Left ventricle myocardium inferior (tissue), 1 donor: ENCODE data around the gene ADAT3. TPM values are rescaled to one million over a fixed set of nuclear protein-coding genes. Genes with fewer than 3 reads are reported as not detected.

Experiments used
- DNase-seq: peaks from one replicate; pipeline ENCODE4 v3.0.0-alpha.2; 2020
- H3K27ac ChIP-seq: fragments of 200-600 bp; replicated peaks from 2 replicates; pipeline ENCODE4 v1.8.0; 2021
- H3K27me3 ChIP-seq: fragments of 200-600 bp; 2 replicates; pipeline ENCODE4 v1.8.0; 2021; ENCODE audit warnings: low read depth
- H3K36me3 ChIP-seq: fragments of 200-600 bp; 2 replicates; pipeline ENCODE4 v1.8.0; 2021
- H3K4me1 ChIP-seq: fragments of 200-600 bp; 2 replicates; pipeline ENCODE4 v1.8.0; 2021
- H3K4me3 ChIP-seq: fragments of 200-600 bp; 2 replicates; pipeline ENCODE4 v1.8.0; 2021; ENCODE audit warnings: mild to moderate bottlenecking, moderate library complexity
- H3K9me3 ChIP-seq: fragments of 200-600 bp; replicated peaks from 2 replicates; pipeline ENCODE4 v1.8.0; 2021
- intact Hi-C: fragments of 100-400 bp; cut with micrococcal nuclease; formaldehyde crosslinking; loops from one replicate; pipeline ENCODE4 v1.11.0; 2022
- total RNA-seq: library from RNA; stranded (reverse); fragmentation: NEBNext Ultra II Directional; extraction: Animal tissue kit (Norgen Biotek cat#: 25700); gene quantifications from one replicate; pipeline ENCODE4 v1.2.1, GENCODE V29; 2021
- TF ChIP-seq, protein P1 (sequence below): fragments of 200-600 bp; IDR thresholded peaks from 2 replicates; pipeline ENCODE4 v1.8.0; 2021; ENCODE audit warnings: antibody characterized with exemption, mild to moderate bottlenecking, borderline replicate concordance
- donor health status: DM: no; HTN: yes; CAD: no; lungs with severe emphysema.

Gene ADAT3
- total RNA-seq, 1 donor from 2014 or later, result 1.8 TPM

DNA sequence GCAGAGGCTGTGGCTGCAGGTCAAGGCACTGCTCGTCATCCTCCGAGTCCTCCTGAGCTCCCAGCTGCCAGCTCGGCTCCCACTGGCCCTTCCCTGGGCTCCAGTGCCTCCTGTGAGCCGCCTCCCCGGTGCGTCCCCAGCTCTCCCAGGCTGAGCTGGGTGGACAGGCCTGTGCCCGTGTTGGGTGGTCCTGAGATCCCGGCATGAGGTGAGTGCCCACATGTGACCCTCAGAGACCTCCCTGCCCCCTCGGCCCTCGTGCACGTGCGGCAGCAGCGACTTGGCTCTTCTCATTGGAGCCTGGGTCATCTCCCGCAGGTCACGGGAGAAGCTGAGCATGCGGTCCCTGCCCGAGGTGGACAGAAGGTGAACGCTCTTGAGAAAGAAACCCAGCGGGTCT lies 15.4 kb downstream of the ADAT3 start:
- H3K36me3 ChIP-seq, result peaks cover 64% of the 10 kb centered on the region
- DNase-seq, result no peak

DNA sequence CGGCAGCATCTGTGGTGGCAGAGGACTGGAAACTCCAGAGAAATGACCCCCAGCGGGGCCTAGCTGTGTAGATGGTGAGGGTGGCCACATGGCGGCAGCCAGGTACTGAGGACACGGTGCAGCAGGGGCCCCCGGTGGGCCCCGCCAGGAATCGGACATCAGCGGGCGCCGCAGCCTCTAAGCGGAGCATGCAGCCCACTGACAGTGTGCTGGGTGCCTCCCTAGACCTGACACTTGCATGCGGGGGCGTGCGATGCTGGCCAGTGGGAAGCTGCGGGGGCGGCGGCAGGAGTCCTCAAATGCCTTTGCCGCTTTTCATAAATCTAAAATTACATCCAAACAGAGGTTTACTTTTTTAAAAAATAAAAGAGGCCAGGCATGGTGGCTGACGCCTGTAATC lies 16.1 kb downstream of the ADAT3 start:
- Histone ChIP-seq H3K4me1 (no peaks in the 10 kb centered on the region), H3K27ac (no peak overlapping the region), H3K27me3 (no peaks in the 10 kb centered on the region), H3K36me3 (peaks cover 64% of the 10 kb centered on the region), H3K4me3 (no peak overlapping the region), H3K9me3 (no peaks in the 10 kb centered on the region)
- TF ChIP-seq, protein P1, sequence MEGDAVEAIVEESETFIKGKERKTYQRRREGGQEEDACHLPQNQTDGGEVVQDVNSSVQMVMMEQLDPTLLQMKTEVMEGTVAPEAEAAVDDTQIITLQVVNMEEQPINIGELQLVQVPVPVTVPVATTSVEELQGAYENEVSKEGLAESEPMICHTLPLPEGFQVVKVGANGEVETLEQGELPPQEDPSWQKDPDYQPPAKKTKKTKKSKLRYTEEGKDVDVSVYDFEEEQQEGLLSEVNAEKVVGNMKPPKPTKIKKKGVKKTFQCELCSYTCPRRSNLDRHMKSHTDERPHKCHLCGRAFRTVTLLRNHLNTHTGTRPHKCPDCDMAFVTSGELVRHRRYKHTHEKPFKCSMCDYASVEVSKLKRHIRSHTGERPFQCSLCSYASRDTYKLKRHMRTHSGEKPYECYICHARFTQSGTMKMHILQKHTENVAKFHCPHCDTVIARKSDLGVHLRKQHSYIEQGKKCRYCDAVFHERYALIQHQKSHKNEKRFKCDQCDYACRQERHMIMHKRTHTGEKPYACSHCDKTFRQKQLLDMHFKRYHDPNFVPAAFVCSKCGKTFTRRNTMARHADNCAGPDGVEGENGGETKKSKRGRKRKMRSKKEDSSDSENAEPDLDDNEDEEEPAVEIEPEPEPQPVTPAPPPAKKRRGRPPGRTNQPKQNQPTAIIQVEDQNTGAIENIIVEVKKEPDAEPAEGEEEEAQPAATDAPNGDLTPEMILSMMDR, result no peak
- intact Hi-C loops, result no loop called here
- DNase-seq, result no peak

More for the DNA sequence above, 15.4 kb downstream of the ADAT3 start:
- intact Hi-C loops, result no loop called here
- no peak overlapping the region for H3K4me3 ChIP-seq
- TF ChIP-seq, protein P1, result no peak
- H3K27ac ChIP-seq, result no peak overlapping the region
- no peaks in the 10 kb centered on the region for H3K9me3 ChIP-seq
- no peaks in the 10 kb centered on the region for H3K4me1 ChIP-seq
- H3K27me3 ChIP-seq, result no peaks in the 10 kb centered on the region

DNA sequence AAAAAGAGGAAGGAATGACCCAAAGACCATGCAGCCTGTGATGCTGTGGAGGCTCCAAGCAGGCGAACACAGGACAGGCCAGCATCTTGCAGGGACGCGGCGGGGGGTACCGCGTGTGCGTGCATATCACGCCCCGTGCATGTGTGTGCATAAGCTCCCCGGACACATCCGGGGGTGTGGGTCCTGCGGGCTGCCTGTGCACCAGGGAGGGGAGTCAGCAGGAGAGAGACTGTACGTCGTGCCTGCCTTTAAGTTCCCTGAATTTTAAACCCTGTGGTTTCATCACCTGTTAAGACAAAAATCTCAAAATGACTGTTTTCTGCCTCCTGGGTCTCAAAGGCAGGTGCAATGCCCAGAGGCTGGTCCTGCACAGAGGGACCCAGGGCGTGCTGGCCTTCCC lies 16.6 kb downstream of the ADAT3 start:
- DNase-seq, result no peak
- H3K36me3 ChIP-seq, result peaks cover 64% of the 10 kb centered on the region
- intact Hi-C loops, result no loop called here
- no peak overlapping the region for H3K27ac ChIP-seq
- H3K27me3 ChIP-seq, result no peaks in the 10 kb centered on the region
- TF ChIP-seq, protein P1, result no peak
- no peaks in the 10 kb centered on the region for H3K4me1 ChIP-seq
- H3K4me3 ChIP-seq, result no peak overlapping the region
- H3K9me3 ChIP-seq, result no peaks in the 10 kb centered on the region

DNA sequence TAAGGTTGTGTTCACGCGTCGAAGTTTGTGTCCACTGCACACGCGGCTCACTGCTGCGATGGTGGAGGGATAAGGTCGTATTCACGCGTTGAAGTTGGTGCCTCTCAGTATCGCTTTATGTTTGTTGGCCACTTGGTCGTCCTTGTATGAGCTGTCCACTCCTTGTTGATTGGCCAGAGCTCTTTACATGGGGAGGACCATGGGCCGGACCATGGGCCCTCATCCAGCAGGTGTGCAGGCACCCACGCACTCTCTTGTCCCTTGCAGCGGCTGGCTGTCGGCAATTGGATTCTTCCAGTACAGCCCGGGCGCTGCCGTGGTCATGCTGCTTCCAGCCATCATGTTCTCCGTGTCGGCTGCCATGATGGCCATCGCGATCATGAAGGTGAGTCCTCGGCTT lies 17.6 kb downstream of the ADAT3 start:
- H3K9me3 ChIP-seq, result no peaks in the 10 kb centered on the region
- H3K4me1 ChIP-seq, result no peaks in the 10 kb centered on the region
- DNase-seq, result no peak
- no peak overlapping the region for H3K27ac ChIP-seq
- intact Hi-C loops, result no loop called here
- H3K27me3 ChIP-seq, result no peaks in the 10 kb centered on the region
- peaks cover 63% of the 10 kb centered on the region for H3K36me3 ChIP-seq
- H3K4me3 ChIP-seq, result no peak overlapping the region
- TF ChIP-seq, protein P1, result no peak

DNA sequence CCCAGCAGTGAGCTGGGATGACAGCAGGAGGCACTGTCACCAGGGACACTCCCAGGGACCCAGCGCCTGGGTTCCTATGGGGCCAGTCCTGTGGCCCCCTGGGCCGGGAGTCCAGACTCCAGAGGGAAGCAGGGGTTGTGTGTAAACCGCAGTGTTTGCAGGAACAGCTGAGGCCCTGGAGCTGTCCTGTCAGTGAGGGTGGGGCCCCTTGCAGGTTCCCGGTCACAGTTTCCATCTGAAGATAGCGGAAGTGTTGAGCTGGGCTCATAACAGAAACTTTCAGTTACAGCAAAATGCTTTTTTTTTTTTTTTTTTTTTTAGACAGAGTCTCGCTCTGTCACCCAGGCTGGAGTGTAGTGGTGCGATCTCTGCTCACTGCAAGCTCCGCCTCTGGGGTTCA lies 18.1 kb downstream of the ADAT3 start:
- intact Hi-C loops, result no loop called here
- Histone ChIP-seq H3K4me1 (no peaks in the 10 kb centered on the region), H3K36me3 (peaks cover 58% of the 10 kb centered on the region), H3K27me3 (no peaks in the 10 kb centered on the region), H3K9me3 (no peaks in the 10 kb centered on the region), H3K27ac (no peak overlapping the region), H3K4me3 (no peak overlapping the region)
- TF ChIP-seq, protein P1, result no peak
- no peak for DNase-seq
